ENCODE data around the gene ELOA2.
"Not testable (repeated sequence)": the region's sequence is repeated elsewhere in the genome, so short reads cannot be mapped to it uniquely, and the experiment has no call there.

DNA sequence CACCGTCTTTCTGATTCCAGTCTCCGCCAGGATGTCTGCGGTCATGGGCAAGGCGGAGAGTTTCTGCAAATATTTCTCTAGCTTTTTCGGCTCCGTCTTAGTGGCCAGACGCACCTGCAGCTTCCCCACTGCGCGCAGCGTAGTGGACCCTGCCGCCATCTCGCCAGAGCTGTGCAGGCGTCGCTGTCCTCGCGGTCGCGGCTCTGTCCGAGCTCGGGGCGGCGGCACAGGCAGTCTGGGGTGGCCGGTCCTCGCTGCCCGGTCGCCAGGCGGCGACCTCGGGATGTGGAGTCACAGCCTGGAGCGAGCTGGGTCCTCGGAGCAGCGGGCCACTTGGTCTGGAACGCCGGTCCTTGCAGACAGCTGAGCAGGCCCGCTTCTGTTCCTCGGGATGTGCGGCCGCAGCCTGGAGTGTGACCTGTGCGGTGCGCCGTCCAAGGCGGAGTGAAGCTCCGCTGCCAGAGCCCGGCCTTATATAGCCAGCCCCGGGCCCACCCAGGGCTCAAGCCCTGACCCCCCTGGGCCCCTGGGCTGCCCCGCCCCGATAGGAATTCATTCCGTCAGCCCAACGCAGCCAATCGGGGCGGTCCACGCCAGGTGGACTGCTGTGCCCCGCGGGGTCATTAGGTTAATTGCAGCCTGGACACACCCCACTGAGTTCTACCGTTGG lies 5.6 kb downstream of the ELOA2 start:
- TF ChIP-seq CTCF (conservative IDR thresholded peaks at IDR 0.05; ENCODE audit: low read depth, low read length); FOS (IDR thresholded peaks at IDR 0.05; ENCODE audit: low read depth, low read length): not testable (repeated sequence)

Data from IMR-90 (cell line).